ENCODE results near the gene BCLAF1.
"Not testable (repeated sequence)": the region's sequence is repeated elsewhere in the genome, so short reads cannot be mapped to it uniquely, and the experiment has no call there.

Gene BCLAF1

DNA sequence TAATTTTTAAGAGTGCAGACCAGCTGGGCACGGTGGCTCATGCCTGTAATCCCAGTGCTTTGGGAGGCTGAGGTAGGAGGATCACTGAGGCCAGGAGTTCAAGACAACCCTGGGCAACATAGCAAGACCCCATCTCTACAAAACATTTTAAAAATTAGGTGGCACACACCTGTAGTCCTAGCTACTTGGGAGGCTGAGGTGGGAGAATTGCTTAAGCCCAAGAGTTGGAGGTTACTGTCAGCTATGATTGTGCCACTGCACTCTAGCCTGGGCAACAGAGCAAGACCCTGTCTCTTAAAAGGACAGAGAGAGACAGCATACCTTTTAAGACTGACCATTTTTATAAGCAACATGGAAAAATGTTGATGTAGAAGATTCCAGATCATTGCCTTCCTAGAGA lies 18.8 kb upstream of the BCLAF1 start:
- not testable (repeated sequence) for DNase-seq (ENCODE audit: low spot score)

DNA sequence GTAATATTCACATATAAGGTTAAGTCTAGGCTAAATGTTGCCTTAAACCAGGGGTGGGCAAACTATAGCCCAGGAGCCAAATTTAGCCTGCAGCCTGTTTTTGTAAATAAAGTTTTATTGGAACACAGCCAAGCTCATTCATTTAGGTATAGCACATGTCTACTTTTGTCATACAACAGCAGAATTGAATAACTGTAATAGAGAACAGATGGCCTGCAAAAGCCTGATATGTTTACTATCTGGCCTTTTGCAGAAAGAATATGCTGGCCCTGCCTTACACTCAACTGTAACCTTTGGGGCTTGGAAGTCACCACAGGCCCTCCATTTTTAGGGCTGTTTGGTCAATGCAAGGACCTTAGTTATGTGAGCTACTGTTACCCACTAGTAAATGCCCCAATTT lies 17.7 kb upstream of the BCLAF1 start:
- no peak for DNase-seq (ENCODE audit: low spot score)

DNA sequence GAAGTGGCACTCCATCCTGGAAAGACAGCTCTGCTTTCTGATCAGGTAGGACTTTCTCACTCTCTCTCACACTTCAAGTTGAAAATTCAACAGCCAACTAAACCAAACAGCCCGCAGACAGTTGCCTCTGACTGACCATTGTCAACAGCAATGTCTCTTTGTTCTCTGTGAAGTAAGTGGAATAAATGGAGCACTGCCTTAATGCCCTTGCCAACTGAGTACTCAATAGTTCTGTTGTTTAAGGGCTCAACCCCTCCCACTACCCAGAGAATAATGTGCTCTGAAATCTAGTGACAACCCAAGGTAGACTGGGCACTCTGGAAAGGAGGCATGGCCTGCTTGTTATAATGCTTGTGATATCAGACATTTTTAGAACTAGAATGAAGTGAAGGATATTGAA lies 16.8 kb upstream of the BCLAF1 start:
- DNase-seq (ENCODE audit: low spot score): no peak

DNA sequence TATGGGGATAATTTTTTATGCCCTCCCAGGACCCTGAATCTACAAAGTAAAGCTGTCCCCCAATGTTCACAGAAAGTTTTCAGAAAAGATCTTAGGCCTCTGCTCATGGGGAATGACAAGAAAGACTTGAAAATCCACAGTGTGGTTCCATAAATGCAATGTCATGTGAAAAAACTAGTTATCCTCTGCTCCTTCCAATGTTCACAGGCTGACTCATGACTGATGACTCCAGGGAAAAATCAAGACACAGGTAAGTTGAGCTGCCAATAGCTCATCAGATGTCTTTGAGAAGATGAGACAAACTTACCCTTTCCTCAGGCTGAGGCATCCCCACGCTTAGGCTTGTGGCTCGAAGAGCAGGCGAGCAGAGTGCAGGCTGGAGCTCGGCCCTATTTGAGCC lies 14.8 kb upstream of the BCLAF1 start:
- peak; percentile 46 for DNase-seq (ENCODE audit: low spot score)

DNA sequence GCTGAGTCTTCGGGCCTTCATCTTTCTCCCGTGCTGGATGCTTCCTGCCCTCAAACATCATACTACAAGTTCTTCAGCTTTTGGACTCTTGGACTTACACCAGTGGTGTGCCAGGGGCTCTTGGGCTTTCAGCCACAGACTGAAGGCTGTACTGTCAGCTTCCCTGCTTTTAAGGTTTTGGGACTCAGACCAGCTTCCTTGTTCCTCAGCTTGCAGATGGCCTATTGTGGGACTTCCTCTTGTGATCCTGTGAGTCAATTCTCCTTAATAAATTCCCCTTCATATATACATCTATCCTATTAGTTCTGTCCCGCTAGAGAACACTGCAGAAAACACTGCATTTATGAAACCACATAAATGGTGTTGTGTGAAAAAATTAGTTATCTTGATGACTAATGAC lies 13.9 kb upstream of the BCLAF1 start:
- no peak for DNase-seq (ENCODE audit: low spot score)

DNA sequence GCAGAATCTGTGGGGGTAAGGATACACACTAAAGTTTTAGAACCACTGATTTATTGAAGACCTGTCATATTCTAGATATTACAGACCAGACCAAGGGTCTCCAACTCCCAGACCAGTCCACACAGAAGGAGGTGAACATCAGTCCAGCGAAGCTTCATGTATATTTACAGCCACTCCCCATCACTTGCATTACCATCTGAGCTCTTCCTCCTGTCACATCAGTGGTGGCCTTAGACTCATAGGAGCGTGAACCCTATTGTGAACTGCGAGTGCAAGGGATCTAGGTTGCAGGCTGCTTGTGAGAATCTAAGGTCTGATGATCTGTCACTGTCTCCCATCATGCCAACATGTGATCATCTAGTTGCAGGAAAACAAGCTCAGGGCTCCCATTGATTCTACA lies 5.0 kb upstream of the BCLAF1 start:
- DNase-seq (ENCODE audit: low spot score): no peak

DNA sequence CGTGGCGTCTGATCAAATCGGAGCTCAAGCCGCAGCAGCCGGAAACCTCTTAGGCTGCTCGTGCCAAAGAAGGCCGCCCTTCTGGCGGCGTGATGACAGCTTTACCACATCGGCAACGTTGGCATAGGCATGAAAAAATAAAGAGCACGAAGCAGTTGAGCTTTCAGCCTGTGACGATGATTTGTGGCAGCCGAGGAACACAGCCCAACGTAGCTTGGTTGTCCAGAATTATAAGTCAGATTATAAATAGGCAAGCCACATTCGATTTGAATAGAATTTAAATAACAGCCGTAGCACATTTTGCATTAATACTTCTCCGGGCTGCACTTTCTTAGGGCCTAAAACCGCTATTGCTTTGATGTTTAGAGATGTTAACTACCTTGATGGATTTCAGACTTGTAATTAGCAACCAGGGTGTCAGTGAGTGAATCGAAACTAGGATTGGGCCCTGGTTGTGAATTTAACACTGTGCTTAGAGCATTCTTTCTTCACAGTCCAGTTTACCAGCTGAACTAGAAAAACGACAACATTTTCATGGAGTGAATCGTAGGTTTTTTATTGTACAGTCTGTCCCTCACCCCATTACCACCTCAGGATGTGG lies 864 bp upstream of the BCLAF1 start:
- peak; percentile 85 for DNase-seq (ENCODE audit: low spot score)

DNA sequence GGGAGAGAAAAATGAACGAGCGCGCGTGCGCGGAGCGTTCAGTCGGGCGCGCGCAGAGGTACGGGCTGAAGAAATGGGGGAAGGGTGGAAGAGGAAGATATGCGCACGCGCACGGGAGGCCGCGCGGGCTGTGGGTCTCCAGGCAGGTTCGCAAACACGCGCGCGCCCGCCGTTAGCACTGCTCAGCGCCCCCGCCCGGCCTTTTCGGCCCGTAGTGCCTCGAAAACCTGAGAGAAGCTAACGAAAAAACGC lies 393 bp downstream of the BCLAF1 start:
- DNase-seq (ENCODE audit: low spot score): peak; percentile 91

DNA sequence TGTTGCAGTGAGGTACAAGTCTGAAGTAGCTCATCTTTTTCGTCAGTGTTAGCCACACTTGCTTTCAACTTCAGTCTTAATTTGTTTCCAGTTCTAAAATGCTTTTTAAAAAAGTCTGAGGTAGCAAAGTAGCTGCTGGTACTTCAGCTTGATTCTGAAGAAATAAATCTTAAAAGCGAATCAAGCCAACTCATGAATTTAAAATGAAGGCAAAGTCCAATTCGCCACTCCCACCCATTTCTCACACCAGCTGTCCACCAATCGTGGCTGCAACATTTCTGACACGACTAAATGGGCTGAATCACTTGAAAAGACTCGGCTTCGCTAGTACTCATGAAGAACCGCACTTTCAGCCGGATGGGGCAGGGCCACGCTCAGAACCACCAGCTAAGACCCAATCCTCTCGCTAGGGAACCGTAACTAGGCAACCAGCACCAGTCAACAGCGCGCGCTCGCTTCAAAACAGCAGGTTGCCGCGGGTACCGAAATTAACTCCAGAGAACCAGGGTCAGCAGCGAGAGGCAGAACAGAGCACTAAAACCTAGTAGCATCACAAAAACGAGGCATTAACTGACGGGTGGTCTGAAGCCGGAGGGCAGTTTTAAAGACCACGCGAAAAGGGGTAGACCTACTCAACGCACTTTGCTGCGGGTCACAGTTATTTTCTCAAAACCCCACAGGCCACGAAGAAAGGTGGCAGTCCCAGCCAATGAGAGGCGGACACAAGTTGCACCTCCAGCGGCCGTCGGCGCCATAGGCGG lies 900 bp downstream of the BCLAF1 start:
- DNase-seq (ENCODE audit: low spot score): peak; percentile 96

GRCh38 chr6:136284909-136285308 lies 4.7 kb downstream of the BCLAF1 start:
- peak; percentile 52 for DNase-seq (ENCODE audit: low spot score)

DNA sequence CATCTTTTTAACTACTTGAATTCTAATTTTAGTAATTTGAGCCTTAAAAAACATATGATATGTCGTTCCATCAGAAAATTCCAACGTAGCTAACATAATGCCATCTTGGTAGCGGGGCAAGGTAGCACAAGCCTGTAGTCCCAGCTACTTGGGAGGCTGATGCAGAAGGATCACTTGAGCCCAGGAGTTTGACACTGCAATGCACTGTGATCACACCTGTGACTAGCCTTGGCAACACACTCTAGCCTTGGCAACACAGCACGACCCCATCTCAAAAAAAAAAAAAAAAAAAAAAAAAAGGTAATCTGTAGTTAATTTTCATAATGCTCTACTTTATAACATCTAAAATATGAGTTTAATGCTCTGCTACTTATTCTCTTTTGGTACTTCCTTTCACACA lies 6.7 kb downstream of the BCLAF1 start:
- DNase-seq (ENCODE audit: low spot score): no peak

GRCh38 chr6:136280032-136280609 lies 9.5 kb downstream of the BCLAF1 start:
- DNase-seq (ENCODE audit: low spot score): no peak

DNA sequence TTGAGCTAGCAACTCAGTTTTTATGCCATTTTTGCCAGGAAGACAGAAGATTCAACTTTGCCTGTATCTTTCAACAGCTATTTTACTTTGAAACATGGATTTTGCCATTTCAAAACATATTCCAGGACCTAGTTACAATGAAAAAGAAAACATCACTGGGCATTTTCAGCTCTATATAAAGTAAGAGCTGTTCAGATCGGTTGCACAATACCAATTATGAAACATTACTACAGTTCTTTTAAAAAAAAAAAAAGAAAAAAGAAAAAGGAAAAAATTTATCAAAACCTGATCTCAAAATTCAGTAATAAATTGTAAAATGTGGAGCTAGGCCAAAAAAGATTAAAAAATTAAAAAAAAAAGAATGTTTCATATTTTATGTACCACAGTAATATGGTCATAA lies 15.6 kb downstream of the BCLAF1 start:
- DNase-seq (ENCODE audit: low spot score): no peak

- no peak for DNase-seq (ENCODE audit: low spot score)
Observed at GRCh38 chr6:136265101-136265500, 24.5 kb downstream of the BCLAF1 start.

DNA sequence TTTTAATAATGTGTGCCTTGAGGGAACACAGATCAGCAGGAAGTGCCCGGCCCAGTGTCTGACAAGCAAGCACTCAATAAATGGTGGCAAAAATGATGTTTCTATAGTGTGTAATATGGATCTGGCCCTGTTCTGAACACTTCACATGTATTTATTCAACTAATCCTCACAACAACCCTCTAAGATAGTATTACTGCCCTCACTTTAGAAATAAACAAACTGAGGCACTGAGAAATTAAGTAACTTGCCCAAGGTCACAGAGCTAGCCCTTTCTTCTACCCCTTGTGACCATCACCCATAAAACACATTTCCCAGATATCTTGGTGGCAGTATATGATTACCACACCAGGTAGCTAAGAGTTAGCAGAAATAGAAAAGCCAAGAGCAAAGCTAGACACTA lies 26.7 kb downstream of the BCLAF1 start:
- DNase-seq (ENCODE audit: low spot score): no peak

DNA sequence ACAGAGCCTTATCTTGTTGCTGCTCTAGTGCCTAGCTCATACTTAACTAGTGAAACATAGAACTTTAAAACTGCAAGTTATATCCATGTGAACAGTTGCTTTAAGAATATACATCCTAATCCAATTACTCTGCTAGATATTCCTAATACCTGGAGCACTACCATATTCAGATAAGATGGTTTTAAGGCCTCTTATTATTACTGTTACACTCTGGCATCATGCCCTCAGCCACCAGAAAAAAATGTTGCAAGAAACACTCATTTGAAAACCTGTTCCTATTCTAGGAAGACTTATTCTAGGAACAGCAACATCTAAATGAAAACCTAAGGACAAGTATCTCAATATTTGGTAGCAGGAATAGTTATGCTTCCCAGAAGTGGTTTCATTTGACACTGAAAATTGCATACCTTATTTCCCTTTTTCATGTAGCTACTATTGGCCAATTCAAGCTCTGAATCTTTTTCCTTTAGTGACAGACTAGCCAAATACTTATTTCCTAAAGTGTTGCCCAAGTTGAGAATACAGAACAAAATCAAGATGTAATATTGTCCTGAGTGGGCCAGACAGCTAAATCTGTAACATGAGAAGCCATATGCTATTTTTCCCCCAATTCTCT lies 34.7 kb downstream of the BCLAF1 start:
- DNase-seq (ENCODE audit: low spot score): no peak

GRCh38 chr6:136253734-136254133 lies 35.9 kb downstream of the BCLAF1 start:
- no peak for DNase-seq (ENCODE audit: low spot score)

DNA sequence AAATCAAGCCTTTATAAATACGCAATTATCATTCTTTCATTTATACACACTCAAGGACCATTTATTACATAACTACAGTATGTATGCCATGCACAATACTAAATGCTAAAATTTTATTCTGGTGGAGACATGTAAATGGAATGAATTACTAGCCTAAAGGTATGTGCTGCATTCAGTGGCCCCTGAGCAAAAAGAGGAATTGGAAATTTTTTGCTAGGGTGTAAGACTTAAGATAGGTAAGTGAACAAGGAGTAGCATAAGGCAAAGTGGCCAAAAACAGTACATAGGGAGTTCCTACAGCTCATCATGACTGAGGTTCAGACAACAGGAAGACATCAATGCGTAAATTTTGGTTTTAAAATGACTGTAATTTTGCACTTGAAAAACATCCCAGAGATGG lies 37.2 kb downstream of the BCLAF1 start:
- no peak for DNase-seq (ENCODE audit: low spot score)

- peak; percentile 8 for DNase-seq (ENCODE audit: low spot score)
Observed at GRCh38 chr6:136251394-136251793, 38.3 kb downstream of the BCLAF1 start.

DNA sequence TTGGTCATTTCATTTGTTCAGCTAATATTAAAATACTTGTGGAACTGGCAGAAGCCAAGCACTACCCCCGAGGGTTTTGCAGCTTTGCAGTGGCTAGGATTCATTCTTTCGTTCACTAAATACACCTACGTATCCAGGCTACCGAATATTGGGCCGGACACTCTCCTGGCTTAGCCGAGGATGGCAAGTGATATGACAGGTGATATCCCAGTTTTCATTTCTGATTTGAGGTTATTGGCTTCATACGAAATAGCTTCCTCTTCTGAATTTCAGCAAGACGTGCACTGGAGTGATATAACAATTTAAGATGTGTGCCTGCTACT lies 39.0 kb downstream of the BCLAF1 start:
- no peak for DNase-seq (ENCODE audit: low spot score)

DNA sequence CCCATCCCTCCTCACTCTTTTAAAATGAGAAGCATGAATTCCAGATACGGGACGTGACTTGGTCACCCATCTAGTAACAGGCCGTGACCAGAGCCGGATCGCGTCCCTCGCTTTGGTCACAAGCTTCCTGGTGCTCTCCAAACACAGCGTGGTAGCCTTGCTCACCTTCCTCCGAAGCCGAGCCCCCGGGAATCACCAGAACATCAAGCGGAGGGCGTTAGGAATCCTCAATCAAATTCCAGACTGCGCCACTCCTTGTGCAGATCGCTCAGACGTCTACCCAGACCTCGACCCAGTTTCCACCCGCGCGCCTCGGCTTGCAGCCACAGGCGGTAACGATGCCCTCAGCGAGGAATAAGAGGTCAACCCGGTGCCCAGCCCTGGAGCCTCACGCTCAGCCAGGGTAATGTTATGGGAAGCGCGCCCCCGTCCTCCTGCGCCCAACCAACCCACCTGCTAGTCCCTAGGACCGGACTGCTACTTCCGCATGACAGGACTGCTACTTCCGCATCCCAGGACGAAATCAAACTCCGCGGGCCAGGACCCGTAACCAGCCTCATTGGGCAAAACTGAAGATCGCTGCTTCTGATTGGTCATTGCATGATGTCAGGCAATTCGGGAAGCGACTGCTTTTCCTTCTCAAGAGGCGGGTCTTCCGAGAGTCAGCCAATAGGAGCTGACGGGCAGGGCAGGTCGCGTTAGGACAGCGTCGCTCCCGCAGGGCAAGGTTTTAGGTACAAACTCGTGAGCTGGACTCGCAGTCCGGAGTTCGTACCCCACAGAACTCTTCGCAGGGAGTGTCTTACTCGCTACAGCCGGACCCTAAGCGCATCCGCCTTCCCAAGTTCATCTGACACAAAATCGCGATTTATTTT lies 39.6 kb downstream of the BCLAF1 start, which contains the start of gene MTFR2:
Gene MTFR2, minus strand, starts transcription at position 501 of the 875 bp plus-strand sequence. CDS start 1,212 bp downstream, outside the sequence.
- DNase-seq (ENCODE audit: low spot score): peak; percentile 99

DNA sequence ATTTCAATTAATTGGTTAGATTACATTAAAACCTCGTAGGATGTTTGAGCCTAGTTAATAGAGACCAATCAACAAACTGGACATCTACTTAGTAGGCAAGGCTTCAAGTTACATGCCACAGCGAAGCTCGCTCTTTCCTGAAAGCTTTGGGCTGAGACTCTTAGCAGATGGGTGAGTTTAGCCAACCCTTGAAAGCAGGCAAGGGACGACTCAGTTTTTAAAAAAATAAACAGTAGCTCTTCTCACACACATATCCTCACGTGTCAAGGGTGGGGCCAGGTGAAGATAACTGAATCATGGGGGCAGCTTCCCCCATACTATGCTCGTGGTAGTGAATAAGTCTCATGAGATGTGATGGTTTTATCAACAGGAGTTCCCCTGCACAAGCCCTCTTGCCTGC lies 40.3 kb downstream of the BCLAF1 start:
- DNase-seq (ENCODE audit: low spot score): no peak
